ENCODE data around the gene TP53RK. TPM values are rescaled to one million over a fixed set of nuclear protein-coding genes. Genes with fewer than 3 reads are reported as not detected.

The TP53RK gene
- total and polyA plus RNA-seq, 2 of the 13 experiments (the other 11 are each of a cell fraction or from before 2014, with no cell fraction given): 12.9 to 25.5 TPM

DNA sequence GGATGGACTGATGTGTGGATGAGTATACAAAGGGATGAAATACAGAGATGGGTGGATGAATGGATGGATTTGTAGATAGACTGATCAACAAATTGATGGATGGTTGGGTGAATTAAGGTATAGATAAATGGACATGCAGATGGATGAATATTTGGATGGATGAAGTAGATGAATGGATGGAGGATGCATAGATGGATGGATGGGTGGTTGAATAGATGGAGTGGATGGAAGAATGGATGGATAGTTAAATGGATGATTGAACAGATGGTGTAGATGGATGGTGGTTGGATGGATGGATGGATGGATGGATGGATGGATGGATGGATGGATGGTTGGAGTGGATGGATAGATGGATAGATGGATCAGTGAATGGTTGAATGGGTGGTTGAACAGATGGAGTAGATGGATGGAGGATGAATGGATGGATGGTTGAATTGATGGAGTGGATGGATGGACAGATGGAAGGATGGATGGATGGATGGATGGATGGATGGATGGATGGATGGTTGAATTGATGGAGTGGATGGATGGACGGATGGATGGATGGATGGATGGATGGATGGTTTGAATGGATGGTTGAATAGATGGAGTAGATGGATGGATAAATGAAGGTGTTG is 35.2 kb upstream of the TP53RK start (continued):
- TF ChIP-seq NFKBIZ (CRISPR knock-in tag; IDR thresholded peaks at IDR 0.05) (no peak), DNMT3B (CRISPR knock-in tag; conservative IDR thresholded peaks at IDR 0.05) (no peak), NFRKB (IDR thresholded peaks at IDR 0.05) (peak; percentile 65; the same call in 1 of the 2 replicates), ZNF282 (IDR thresholded peaks at IDR 0.05; ENCODE audit: partially characterized antibody) (peak; percentile 77), RAD51 (IDR thresholded peaks at IDR 0.05; ENCODE audit: borderline replicate concordance) (0 out of 2 replicates have a peak, but pooled peaks have one; percentile 23), KDM4B (CRISPR knock-in tag; IDR thresholded peaks at IDR 0.05) (no peak), RAD21 (CRISPR knock-in tag; IDR thresholded peaks at IDR 0.05) (no peak), LCORL (IDR thresholded peaks at IDR 0.05) (0 out of 2 replicates have a peak, but pooled peaks have one; percentile 28), LCORL (CRISPR knock-in tag; IDR thresholded peaks at IDR 0.05) (no peak)

DNA sequence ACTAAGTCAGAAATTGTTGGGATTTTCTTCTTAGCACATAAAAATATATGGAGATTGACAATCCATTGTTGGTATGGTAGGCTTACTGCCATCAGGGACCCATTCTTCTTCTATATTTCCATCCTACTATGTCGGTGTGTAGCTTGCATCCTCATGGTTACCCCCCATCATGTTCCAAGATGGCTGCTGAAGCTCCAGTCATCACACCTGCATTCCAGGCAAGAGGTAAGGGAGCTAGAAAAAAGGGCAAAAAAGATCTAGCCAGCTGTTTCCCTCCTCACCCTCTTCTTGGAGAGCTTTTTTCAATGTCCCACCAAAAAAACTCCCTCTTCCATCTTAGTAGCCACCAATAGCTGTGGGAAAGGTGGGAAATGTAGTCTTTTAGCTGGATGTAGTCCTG is 33.8 kb upstream of the TP53RK start:
- TF ChIP-seq KLF15 (CRISPR knock-in tag; IDR thresholded peaks at IDR 0.05; ENCODE audit: borderline replicate concordance) (no peak), JUN (CRISPR knock-in tag; IDR thresholded peaks at IDR 0.05) (no peak), SIX1 (CRISPR knock-in tag; IDR thresholded peaks at IDR 0.05; ENCODE audit: borderline replicate concordance) (no peak), MEIS2 (CRISPR knock-in tag; IDR thresholded peaks at IDR 0.05) (no peak)
- TF ChIP-seq, protein P1, sequence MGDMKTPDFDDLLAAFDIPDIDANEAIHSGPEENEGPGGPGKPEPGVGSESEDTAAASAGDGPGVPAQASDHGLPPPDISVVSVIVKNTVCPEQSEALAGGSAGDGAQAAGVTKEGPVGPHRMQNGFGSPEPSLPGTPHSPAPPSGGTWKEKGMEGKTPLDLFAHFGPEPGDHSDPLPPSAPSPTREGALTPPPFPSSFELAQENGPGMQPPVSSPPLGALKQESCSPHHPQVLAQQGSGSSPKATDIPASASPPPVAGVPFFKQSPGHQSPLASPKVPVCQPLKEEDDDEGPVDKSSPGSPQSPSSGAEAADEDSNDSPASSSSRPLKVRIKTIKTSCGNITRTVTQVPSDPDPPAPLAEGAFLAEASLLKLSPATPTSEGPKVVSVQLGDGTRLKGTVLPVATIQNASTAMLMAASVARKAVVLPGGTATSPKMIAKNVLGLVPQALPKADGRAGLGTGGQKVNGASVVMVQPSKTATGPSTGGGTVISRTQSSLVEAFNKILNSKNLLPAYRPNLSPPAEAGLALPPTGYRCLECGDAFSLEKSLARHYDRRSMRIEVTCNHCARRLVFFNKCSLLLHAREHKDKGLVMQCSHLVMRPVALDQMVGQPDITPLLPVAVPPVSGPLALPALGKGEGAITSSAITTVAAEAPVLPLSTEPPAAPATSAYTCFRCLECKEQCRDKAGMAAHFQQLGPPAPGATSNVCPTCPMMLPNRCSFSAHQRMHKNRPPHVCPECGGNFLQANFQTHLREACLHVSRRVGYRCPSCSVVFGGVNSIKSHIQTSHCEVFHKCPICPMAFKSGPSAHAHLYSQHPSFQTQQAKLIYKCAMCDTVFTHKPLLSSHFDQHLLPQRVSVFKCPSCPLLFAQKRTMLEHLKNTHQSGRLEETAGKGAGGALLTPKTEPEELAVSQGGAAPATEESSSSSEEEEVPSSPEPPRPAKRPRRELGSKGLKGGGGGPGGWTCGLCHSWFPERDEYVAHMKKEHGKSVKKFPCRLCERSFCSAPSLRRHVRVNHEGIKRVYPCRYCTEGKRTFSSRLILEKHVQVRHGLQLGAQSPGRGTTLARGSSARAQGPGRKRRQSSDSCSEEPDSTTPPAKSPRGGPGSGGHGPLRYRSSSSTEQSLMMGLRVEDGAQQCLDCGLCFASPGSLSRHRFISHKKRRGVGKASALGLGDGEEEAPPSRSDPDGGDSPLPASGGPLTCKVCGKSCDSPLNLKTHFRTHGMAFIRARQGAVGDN (CRISPR knock-in tag; IDR thresholded peaks at IDR 0.05): no peak
- TF ChIP-seq, protein P2, sequence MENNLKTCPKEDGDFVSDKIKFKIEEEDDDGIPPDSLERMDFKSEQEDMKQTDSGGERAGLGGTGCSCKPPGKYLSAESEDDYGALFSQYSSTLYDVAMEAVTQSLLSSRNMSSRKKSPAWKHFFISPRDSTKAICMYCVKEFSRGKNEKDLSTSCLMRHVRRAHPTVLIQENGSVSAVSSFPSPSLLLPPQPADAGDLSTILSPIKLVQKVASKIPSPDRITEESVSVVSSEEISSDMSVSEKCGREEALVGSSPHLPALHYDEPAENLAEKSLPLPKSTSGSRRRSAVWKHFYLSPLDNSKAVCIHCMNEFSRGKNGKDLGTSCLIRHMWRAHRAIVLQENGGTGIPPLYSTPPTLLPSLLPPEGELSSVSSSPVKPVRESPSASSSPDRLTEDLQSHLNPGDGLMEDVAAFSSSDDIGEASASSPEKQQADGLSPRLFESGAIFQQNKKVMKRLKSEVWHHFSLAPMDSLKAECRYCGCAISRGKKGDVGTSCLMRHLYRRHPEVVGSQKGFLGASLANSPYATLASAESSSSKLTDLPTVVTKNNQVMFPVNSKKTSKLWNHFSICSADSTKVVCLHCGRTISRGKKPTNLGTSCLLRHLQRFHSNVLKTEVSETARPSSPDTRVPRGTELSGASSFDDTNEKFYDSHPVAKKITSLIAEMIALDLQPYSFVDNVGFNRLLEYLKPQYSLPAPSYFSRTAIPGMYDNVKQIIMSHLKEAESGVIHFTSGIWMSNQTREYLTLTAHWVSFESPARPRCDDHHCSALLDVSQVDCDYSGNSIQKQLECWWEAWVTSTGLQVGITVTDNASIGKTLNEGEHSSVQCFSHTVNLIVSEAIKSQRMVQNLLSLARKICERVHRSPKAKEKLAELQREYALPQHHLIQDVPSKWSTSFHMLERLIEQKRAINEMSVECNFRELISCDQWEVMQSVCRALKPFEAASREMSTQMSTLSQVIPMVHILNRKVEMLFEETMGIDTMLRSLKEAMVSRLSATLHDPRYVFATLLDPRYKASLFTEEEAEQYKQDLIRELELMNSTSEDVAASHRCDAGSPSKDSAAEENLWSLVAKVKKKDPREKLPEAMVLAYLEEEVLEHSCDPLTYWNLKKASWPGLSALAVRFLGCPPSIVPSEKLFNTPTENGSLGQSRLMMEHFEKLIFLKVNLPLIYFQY (CRISPR knock-in tag; IDR thresholded peaks at IDR 0.05; ENCODE audit: borderline replicate concordance): no peak
- TF ChIP-seq, protein P3, sequence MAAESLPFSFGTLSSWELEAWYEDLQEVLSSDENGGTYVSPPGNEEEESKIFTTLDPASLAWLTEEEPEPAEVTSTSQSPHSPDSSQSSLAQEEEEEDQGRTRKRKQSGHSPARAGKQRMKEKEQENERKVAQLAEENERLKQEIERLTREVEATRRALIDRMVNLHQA (CRISPR knock-in tag; IDR thresholded peaks at IDR 0.05): no peak
- ChIA-PET CTCF (ENCODE audit: low intra/inter-chr PET ratio, low total read pairs) (no interaction called here), POLR2A (no interaction called here)
- no peaks in the 10 kb centered on the region for H4K20me1 ChIP-seq (ENCODE audit: insufficient read depth, low read length)
- no peak overlapping the region for H3K27ac ChIP-seq (ENCODE audit: extremely low read length, insufficient read depth, low read length)
- no TSS peak for BruUV-seq (replicated peaks)
- no peaks in the 10 kb centered on the region; a peak in 2 of 5 replicates for H3K36me3 ChIP-seq (replicated peaks in 1 of 2; ENCODE audit: control insufficient read depth in 1 of 2, insufficient read depth in 2 of 2, low read length in 2 of 2)
- WGBS (ENCODE audit: low lambda C conversion rate): 13% methylated on average over 1 of the region's 1 CpG
- H3K27me3 ChIP-seq (ENCODE audit: control insufficient read depth in 1 of 2, insufficient read depth in 2 of 2, low read length in 2 of 2): no peaks in the 10 kb centered on the region
- H2AFZ ChIP-seq (ENCODE audit: low read length): no peak overlapping the region
- no peak overlapping the region for H3K4me3 ChIP-seq (replicated peaks in 1 of 3; ENCODE audit: insufficient read depth in 1 of 3, low read depth in 2 of 3, low read length in 3 of 3)
- FAIRE-seq (no peak), ATAC-seq (no peak), DNase-seq (ENCODE audit: low spot score) (no peak)
- in situ Hi-C loops (cut with HindIII; ENCODE audit: extremely low pct_ligation_motif_present, low pct_unique_long_range_greater_than_20kb) (no loop called here), intact Hi-C loops (cut with micrococcal nuclease; ENCODE audit: unreplicated experiment) (no loop called here)
- no peak overlapping the region for H3K4me2 ChIP-seq (ENCODE audit: low read depth, low read length)
- H3K4me1 ChIP-seq (ENCODE audit: insufficient read depth, low read length): no peaks in the 10 kb centered on the region
- H3K79me2 ChIP-seq (ENCODE audit: insufficient read depth, low read length): no peaks in the 10 kb centered on the region
- H3K9ac ChIP-seq (ENCODE audit: insufficient read depth, low read depth, low read length): no peak overlapping the region
- peaks cover 14% of the 10 kb centered on the region for H3K9me3 ChIP-seq (ENCODE audit: low read length)

All from HepG2 (cell line).